ENCODE measurements around the gene COBL.

DNA sequence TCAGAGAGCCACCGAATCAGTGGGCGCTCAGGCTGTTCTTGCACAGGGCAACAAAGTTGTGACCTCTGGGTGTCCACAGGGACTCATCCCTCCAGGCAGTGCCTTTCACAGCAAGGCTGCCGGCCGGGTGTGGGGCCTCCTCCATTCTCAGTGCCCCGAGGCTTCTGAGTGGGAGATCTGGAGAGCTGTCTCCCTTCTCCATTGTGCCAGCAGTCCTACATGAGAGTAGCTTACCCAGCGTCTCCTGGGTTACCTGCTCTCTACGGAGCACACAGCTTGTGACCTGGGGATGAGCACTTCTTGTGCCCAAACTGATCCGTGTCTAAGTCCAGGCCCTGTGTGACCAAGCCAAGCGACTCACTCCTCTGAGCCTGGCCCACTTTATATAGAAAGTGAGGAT lies 293.1 kb downstream of the COBL start:
- TF ChIP-seq, protein P1, sequence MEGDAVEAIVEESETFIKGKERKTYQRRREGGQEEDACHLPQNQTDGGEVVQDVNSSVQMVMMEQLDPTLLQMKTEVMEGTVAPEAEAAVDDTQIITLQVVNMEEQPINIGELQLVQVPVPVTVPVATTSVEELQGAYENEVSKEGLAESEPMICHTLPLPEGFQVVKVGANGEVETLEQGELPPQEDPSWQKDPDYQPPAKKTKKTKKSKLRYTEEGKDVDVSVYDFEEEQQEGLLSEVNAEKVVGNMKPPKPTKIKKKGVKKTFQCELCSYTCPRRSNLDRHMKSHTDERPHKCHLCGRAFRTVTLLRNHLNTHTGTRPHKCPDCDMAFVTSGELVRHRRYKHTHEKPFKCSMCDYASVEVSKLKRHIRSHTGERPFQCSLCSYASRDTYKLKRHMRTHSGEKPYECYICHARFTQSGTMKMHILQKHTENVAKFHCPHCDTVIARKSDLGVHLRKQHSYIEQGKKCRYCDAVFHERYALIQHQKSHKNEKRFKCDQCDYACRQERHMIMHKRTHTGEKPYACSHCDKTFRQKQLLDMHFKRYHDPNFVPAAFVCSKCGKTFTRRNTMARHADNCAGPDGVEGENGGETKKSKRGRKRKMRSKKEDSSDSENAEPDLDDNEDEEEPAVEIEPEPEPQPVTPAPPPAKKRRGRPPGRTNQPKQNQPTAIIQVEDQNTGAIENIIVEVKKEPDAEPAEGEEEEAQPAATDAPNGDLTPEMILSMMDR (conservative IDR thresholded peaks at IDR 0.05; ENCODE audit: low read depth, low read length), result no peak
- TF ChIP-seq POLR2A (IDR thresholded peaks at IDR 0.05; ENCODE audit: low read depth, low read length), result no peak
- TF ChIP-seq MAFK (IDR thresholded peaks at IDR 0.05; ENCODE audit: low read depth, low read length), result no peak
- TF ChIP-seq CEBPB (IDR thresholded peaks at IDR 0.05; ENCODE audit: low read depth, low read length), result no peak
- no peak for TF ChIP-seq BHLHE40 (IDR thresholded peaks at IDR 0.05; ENCODE audit: low read depth, low read length)
- TF ChIP-seq MXI1 (IDR thresholded peaks at IDR 0.05; ENCODE audit: borderline replicate concordance, low read depth, low read length), result no peak
- no peak for TF ChIP-seq SMC3 (IDR thresholded peaks at IDR 0.05; ENCODE audit: low read depth, low read length)
- TF ChIP-seq, protein P2, sequence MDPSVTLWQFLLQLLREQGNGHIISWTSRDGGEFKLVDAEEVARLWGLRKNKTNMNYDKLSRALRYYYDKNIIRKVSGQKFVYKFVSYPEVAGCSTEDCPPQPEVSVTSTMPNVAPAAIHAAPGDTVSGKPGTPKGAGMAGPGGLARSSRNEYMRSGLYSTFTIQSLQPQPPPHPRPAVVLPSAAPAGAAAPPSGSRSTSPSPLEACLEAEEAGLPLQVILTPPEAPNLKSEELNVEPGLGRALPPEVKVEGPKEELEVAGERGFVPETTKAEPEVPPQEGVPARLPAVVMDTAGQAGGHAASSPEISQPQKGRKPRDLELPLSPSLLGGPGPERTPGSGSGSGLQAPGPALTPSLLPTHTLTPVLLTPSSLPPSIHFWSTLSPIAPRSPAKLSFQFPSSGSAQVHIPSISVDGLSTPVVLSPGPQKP (IDR thresholded peaks at IDR 0.05; ENCODE audit: borderline replicate concordance, low read depth, low read length), result no peak
- TF ChIP-seq RAD21 (IDR thresholded peaks at IDR 0.05; ENCODE audit: low read length), result no peak
- TF ChIP-seq, protein P3, sequence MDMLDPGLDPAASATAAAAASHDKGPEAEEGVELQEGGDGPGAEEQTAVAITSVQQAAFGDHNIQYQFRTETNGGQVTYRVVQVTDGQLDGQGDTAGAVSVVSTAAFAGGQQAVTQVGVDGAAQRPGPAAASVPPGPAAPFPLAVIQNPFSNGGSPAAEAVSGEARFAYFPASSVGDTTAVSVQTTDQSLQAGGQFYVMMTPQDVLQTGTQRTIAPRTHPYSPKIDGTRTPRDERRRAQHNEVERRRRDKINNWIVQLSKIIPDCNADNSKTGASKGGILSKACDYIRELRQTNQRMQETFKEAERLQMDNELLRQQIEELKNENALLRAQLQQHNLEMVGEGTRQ (IDR thresholded peaks at IDR 0.05; ENCODE audit: low read depth, low read length), result no peak
- no peak for TF ChIP-seq FOS (IDR thresholded peaks at IDR 0.05; ENCODE audit: low read depth, low read length)

Data from IMR-90 (cell line).